GM21526 (cell line): Measurements from ENCODE around the gene TMEM200C.
"Not testable (repeated sequence)": the region's sequence is repeated elsewhere in the genome, so short reads cannot be mapped to it uniquely, and the experiment has no call there.

ENCODE experiments used
- ATAC-seq: cut with Tn5 transposase; IDR thresholded peaks from one replicate; pipeline ENCODE4 v1.9.1; 2021; ENCODE audit warnings: moderate library complexity; ENCODE audit not compliant: unreplicated experiment, low FRiP score

The TMEM200C gene

DNA sequence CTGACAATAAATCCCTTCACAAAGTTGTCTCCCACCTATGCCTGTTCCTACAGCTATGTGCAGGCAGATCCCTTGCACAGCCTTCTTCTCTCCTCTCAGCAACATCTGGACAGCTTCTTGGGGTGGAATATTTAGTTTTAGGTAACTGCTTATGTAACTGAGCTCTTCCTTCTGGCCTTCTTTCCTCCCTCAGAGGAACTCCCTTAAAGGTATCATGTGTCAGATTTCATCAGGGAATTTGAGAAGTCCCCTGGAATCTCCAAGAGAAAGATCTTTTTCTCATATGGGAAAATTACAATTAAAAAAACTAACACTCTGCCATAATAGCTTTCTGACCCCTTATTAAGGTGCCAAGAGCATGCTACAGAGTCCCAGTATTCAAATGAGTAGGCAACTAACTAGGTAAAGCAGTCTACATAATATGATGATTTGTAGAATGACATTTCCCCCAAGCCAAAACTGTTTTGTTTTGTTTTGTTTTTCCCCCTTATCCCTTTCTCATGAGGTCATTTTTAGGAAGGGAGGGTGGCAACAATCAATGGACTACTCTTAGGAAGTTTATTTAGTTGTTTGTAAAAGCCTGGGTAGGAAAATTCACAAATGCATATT lies 2.4 kb downstream of the TMEM200C start:
- ATAC-seq: no peak

DNA sequence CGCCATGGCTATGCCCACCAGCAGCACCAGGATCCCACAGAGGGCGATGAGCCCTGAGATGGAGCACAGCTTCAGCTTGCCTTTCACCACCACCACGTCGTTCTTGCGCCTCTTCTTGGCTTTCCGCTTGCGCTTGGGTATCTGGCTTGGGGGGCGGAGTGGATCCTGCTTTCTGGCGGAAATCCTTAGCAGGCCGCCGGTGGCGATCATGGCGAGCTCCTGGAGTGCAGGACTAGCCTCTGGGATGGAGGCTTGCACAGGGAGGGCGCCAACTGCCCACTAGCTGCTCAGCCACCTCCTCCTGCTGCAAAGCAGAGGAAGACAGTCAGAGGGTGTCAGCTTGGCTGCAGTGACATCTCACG lies 3.5 kb downstream of the TMEM200C start:
- ATAC-seq: no peak

- no peak for ATAC-seq
Measured at GRCh38 chr18:5891184-5891853, 4.0 kb downstream of the TMEM200C start.

DNA sequence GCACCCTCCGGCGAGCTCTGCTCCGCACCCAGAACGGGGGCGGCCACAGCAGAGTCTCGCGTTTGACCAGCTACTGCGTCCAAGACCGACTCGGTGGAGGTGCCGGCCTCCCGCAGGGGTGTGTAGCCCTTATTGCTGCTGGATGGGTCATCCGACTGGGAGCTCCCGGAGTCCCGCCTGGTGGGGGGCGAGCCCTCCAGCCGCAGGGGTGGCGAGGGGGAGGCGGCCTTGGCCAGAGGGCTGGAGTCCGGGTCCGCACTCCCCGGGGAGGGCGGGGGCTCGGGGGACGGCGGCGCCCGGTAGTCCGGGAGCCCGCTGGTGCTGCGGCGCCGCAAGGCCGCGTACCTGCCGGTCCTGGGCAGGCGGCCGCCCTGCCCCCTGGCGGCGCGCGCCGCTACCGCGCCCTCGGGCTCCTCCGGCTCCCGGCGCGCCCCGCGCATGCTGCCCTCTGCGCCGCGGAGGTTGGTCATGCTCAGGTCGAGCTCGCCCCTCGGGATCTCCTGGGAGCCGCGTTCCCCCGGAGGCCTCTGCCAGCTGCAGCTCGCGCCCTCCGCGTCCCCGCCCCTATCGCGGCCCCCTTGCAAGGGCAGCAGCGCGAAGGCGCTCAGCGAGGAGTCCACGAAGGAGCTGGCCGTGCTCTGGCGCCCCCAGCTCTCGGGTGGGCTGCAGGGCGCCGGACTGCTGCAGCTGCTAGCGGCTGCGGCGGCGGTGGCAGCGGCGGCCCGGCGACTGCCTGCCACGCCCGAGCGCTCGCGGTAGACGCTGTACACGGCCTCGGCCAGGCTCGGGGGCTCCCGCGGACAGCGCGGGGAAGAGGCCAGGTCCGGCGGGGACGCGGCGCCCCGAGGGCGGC lies 4.8 kb downstream of the TMEM200C start:
- peak; percentile 89 for ATAC-seq

DNA sequence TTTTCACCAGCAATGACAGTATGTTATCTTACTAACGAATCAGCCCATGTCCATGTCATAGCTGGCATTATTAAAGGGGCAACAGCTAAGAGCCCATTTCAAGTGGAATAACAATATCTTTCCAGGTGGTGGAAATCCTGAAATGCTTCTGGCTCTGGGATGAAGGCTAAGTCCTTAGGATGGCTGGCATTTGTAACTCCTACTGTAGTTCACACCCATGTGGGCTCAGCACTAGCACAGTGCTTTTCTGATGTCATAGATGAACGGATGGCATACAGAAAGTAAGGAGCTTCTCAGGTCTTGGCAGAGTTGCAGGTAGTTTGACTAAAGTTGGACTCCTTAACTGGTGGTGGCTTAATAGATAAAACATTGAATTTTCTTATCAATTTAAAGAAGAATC lies 10.0 kb downstream of the TMEM200C start:
- ATAC-seq: no peak

DNA sequence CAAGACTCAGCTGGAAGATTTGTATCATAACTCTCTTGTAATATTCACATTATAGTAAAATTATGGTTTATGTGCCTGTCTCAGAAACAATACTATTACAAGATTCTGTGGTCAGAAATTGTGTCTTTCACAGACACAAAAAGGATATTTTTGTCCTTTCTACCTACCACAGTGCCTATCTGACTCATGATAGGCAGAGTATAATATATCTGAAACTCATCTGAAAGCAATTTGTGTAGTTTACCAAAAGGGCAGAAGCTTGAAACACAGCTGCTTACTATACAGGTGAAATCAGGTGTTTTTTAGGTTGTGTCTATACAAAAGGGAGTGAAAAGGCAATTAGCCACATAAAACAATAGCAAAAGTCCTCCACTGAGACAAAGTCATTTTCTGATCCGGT lies 10.9 kb downstream of the TMEM200C start:
- peak; percentile 74 for ATAC-seq

DNA sequence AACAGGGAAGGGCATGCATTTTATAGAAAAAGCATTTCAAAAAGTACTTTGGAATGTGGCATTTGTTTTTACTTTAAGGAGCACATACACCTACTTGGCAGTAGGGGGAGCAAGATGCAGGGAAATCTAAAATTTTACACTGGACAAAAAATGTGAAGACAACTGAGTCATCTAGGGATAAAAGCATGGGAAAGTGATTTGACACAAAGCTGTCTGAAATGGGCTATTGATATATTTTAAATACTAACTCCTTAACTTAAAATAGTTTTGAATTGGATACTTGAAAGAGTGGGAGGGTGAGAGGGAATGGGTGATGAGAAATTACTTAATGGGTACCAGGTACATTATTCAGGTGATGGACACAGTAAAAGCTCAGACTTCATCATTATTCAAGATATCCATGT lies 15.8 kb downstream of the TMEM200C start:
- no peak for ATAC-seq

DNA sequence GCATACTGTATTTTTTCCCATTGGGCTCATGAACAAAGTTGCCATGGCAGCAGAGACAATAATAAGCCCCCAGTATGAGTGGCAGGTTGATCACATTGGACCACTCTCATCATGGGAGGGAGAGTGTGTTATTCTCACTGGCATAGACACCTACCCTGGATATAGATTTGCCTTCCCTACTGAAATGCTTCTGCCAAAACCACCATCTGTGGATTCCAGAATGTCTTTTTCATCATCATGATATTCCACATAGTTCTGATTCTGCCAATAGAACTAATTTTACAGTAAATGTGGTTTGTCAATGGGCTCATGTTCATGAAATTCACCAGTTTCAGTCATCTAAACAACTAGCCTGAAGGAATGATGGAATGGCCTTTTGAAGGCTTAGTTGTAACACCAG lies 18.4 kb downstream of the TMEM200C start:
- ATAC-seq: no peak

DNA sequence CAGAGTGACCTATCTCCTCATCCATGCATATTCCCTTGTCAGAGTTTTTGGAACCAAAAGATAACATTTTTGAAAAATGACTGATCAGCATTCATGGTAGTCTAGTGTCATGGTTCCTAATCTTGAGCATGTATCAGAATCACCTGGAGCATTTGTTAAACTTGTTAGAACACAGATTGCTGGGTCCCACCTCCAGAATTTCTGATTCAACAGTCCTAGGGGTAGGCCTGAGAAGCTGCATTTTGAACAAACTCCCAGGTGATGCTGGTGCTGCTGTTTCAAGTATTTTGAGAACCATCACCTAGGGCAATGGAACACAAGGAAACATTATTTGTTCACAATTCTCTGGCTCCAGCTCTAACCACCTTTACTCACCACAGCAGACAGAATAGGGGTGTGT lies 21.0 kb downstream of the TMEM200C start:
- ATAC-seq: no peak

DNA sequence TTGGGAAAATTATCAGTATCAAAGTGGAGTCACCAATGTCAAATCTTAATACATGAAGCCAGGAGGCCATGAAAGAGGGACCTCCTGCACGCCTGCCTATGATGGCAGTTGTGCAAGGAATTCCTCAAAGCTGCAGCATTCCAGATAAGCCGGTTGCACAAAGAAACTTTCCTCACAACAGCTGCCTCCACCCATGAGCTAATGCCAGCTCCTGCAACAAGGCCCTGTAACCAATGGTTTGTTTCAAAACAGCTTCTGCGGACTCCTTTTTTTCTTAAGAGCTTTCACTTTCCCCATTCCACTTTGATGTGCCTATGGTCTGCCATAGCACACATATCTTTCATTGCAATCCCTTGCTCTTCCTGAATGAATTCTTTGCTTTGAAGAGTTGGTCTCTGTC lies 22.4 kb downstream of the TMEM200C start:
- no peak for ATAC-seq

DNA sequence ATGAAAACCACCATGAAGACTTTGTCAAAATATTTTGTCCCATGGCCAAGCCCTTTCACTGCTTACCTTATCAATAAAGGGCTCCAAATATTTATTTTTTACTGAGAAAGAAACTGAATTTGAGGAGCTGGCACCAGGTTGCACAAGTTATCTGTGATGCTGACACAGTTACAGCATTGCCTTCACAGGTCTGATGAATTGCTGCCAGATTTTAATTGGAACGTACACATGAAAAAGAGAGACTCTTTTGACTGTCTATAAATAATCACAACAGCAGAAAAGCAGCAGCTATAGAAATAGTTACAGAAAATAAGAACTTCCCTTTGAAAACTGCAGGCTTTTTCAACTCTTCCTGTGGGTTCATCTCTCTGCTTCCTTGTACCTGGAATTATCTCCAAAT lies 23.9 kb downstream of the TMEM200C start:
- no peak for ATAC-seq

GRCh38 chr18:5868218-5868854 lies 27.0 kb downstream of the TMEM200C start:
- ATAC-seq: peak; percentile 90

DNA sequence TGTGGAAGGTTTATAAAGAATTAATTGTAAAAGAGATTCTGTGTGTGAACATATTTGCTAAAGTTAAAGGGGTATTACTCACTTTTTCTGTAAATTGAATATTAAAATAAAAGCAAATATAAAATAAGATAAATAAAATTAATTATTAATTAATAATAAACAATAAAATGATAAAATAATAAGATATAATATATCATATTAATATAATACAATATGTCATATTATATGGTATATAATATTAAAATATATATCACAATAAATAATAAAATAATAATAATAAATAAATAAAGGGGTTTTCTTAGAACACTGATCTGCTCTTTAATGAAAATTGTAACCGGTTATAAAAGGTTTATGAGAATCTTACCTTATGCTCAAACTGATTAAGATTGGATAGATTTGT lies 29.8 kb downstream of the TMEM200C start:
- no peak for ATAC-seq

DNA sequence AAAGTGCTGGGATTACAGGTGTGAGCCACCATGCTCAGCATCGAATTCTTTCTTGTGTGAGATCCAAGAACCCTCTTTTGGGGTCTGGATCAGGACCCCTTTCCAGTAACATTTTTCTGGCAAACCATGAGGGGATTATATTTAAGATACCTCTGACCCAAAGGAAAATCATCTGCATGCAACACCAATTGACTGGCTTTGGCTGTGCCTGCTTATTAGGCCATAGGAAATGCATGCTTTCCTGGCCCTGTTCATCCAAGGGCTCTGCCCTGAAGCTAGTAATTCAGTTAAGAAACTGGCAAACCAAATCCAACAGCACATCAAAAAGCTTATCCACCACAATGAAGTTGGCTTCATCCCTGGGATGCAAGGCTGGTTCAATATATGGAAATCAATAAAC lies 33.2 kb downstream of the TMEM200C start:
- not testable (repeated sequence) for ATAC-seq

DNA sequence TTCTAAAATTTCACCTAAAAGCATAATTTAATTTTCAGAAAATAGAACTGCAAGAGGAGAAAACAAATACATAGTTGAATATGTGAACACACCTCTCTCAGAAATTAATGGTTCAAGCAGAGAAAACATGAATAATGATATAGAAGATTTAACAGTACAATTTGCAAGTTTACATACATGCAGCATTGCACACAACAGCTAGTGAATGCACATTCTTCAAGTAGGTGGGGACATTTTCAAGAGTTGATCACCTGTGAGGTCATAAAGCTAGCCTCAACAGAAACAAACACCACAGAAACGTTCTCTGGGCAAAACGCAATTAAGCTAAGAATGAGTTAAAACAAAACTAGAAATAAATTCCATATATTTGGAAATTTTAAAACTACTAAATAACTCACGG lies 38.1 kb downstream of the TMEM200C start:
- no peak for ATAC-seq

GRCh38 chr18:5853253-5853652 lies 42.1 kb downstream of the TMEM200C start:
- no peak for ATAC-seq

- ATAC-seq: no peak
Measured at GRCh38 chr18:5851998-5852397, 43.3 kb downstream of the TMEM200C start.

DNA sequence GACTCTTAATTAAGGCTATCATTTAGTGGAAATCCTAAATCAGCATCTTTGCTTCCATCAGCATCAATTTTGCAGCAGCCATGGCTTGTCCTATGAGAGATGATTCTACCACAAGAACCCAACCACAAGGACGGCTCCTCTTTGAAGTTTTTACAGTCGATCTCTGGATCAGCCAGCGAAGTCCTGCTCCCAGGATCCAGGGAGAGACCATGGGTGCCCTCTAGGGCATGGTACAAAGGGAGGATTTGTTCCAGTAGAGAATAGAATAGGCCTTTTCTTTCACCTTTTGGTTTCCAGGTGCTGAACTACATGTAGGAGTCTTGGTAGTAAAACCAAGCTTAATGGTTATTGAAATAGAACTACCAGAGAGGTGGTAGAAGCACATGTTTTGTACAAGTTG lies 52.7 kb downstream of the TMEM200C start:
- ATAC-seq: no peak

DNA sequence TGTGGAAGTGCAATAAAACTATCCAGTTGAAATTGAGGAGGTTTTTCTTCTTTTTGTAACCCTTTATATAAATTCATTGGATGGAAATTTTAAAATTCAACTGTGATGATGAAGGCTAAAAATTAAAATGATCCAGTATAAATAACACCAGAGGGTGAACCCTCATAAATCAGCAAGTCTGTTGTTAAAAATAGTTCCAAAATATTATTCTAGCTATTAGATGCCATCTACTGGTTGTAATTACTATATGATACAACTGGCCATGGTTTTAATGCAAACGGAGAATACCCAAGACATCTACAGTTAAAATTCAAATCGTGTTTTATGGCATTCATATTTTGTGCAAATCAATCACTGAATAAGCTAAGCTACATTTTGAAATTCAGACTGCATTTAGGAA lies 53.8 kb downstream of the TMEM200C start:
- ATAC-seq: no peak

GRCh38 chr18:5840547-5840946 lies 54.8 kb downstream of the TMEM200C start:
- ATAC-seq: no peak

- ATAC-seq: no peak
Measured at GRCh38 chr18:5840025-5840424, 55.3 kb downstream of the TMEM200C start.
